D721Med (cell line): Measurements from ENCODE around the gene PPIL6.

Experiments
- DNase-seq: peaks from one replicate; pipeline ENCODE4 v3.0.0; 2011; ENCODE audit warnings: low spot score; ENCODE audit not compliant: insufficient read length
- FAIRE-seq: peaks from 2 replicates; lab custom pipeline; 2011; peaks lifted over from hg19 to GRCh38; lab: Jason Lieb, UNC
- CTCF ChIP-seq: IDR thresholded peaks from 2 replicates; pipeline ENCODE4 v1.5.1; 2012; ENCODE audit warnings: mild to moderate bottlenecking, control low read depth; ENCODE audit not compliant: insufficient read depth; ENCODE audit errors: missing control alignments

Gene PPIL6

GRCh38 chr6:109453156-109453555, 12.7 kb upstream of the PPIL6 start:
- TF ChIP-seq CTCF = no peak
- DNase-seq (no peak), FAIRE-seq (no peak)

GRCh38 chr6:109452181-109452580, 11.8 kb upstream of the PPIL6 start:
- no peak for DNase-seq
- no peak for TF ChIP-seq CTCF
- FAIRE-seq = no peak

- FAIRE-seq = no peak
- no peak for TF ChIP-seq CTCF
- DNase-seq = no peak
Observed at GRCh38 chr6:109451376-109451775, 10.9 kb upstream of the PPIL6 start.

- FAIRE-seq (no peak), DNase-seq (no peak)
- TF ChIP-seq CTCF = no peak
Observed at GRCh38 chr6:109450801-109451200, 10.4 kb upstream of the PPIL6 start.

GRCh38 chr6:109449795-109450673, 9.6 kb upstream of the PPIL6 start:
- FAIRE-seq (no peak), DNase-seq (no peak)
- TF ChIP-seq CTCF = no peak

GRCh38 chr6:109449064-109449794, 8.8 kb upstream of the PPIL6 start:
- FAIRE-seq = no peak
- TF ChIP-seq CTCF = no peak
- DNase-seq = no peak
